B cell (primary cell): ENCODE measurements around the gene CDHR1. TPM values are rescaled to one million over a fixed set of nuclear protein-coding genes. Genes with fewer than 3 reads are reported as not detected.

Experiments
- ATAC-seq: fragments of 200-7000 bp; cut with Tn5 transposase; one replicate; pipeline ENCODE4 v1.10.0; 2021; ENCODE audit warnings: low read depth, mild to moderate bottlenecking, moderate number of reproducible peaks, moderate library complexity
- CTCF ChIA-PET: fragments of 350-600 bp; sonication (Branson Sonifier 250); formaldehyde crosslinking; loops from one replicate; lab custom pipeline; 2021; ENCODE audit warnings: antibody characterized with exemption, inconsistent platforms; lab: Charles Lee
- POLR2A ChIA-PET: fragments of 350-600 bp; sonication (Branson Sonifier 250); formaldehyde crosslinking; loops from one replicate; lab custom pipeline; 2021; ENCODE audit warnings: antibody characterized with exemption; lab: Charles Lee
- DNase-seq: peaks from one replicate; pipeline ENCODE4 v3.0.0; 2013
- H2AFZ ChIP-seq: 2 replicates; pipeline ENCODE4 v1.6.1; 2012; ENCODE audit warnings: mild to moderate bottlenecking, low read depth, low read length; ENCODE audit not compliant: insufficient read depth, poor library complexity, severe bottlenecking
- H3K27ac ChIP-seq, 2 donors: 1 replicate in 1 of 2; 2 replicates in 1 of 2; pipeline ENCODE4 v1.5.1; 2012 to 2013; ENCODE audit warnings: low read length in 2 of 2, mild to moderate bottlenecking in 2 of 2, moderate library complexity in 1 of 2
- H3K27me3 ChIP-seq, 4 experiments: fragments of 200-600 bp in 1 of 4; sonication (generic) in 1 of 4; replicated peaks in 1 of 4; 1 replicate in 2 of 4; 2 replicates in 2 of 4; pipeline versions ENCODE4 v1.6.1 to v1.7.0; 2013 to 2016; ENCODE audit warnings: low read length in 3 of 4, mild to moderate bottlenecking in 2 of 4, mixed read lengths in 1 of 4, moderate library complexity in 1 of 4; ENCODE audit not compliant: insufficient read depth in 4 of 4, control insufficient read depth in 3 of 4; ENCODE audit errors: control extremely low read depth in 1 of 4
- H3K36me3 ChIP-seq, 2 experiments: replicated peaks in 1 of 2; 1 replicate in 1 of 2; 2 replicates in 1 of 2; pipeline versions ENCODE4 v1.6.1 to v1.7.1; 2013; ENCODE audit warnings: low read length in 1 of 2; ENCODE audit not compliant: insufficient read depth in 2 of 2, control insufficient read depth in 1 of 2; ENCODE audit errors: control extremely low read depth in 1 of 2, extremely low read depth in 1 of 2
- H3K4me1 ChIP-seq, 2 donors: fragments of 200-600 bp in 1 of 2; sonication (generic) in 1 of 2; 1 replicate in 1 of 2; 2 replicates in 1 of 2; pipeline versions ENCODE4 v1.5.1 to v1.6.1; 2013 to 2017; ENCODE audit warnings: low read length in 2 of 2; ENCODE audit not compliant: control insufficient read depth in 2 of 2, insufficient read depth in 2 of 2
- H3K4me2 ChIP-seq: replicated peaks from 2 replicates; pipeline ENCODE3; 2012; ENCODE audit warnings: mild to moderate bottlenecking, low read depth, low read length; ENCODE audit not compliant: poor library complexity, severe bottlenecking
- H3K4me3 ChIP-seq, 5 experiments: fragments of 200-600 bp in 1 of 5; sonication (generic) in 1 of 5; 1 replicate in 3 of 5; 2 replicates in 2 of 5; pipeline versions ENCODE4 v1.5.1 to v1.7.0; 2011 to 2016; ENCODE audit warnings: low read length in 4 of 5, mild to moderate bottlenecking in 4 of 5, low read depth in 2 of 5, control low read depth in 1 of 5, moderate library complexity in 1 of 5; ENCODE audit not compliant: insufficient read depth in 1 of 5; ENCODE audit errors: control extremely low read depth in 1 of 5, extremely low read depth in 1 of 5
- H3K79me2 ChIP-seq: fragments of 200-600 bp; sonication (generic); one replicate; pipeline ENCODE4 v1.6.0; 2016; ENCODE audit warnings: low read length; ENCODE audit not compliant: control insufficient read depth, insufficient read depth
- H3K9ac ChIP-seq: fragments of 200-600 bp; sonication (generic); 2 replicates; pipeline ENCODE4 v1.6.1; 2017; ENCODE audit warnings: mild to moderate bottlenecking, low read length, moderate library complexity
- H3K9me3 ChIP-seq, 3 donors: one replicate each; pipeline versions ENCODE4 v1.6.1 to v1.7.1; 2013; ENCODE audit warnings: low read length in 2 of 3; ENCODE audit not compliant: control insufficient read depth in 2 of 3, insufficient read depth in 1 of 3; ENCODE audit errors: control extremely low read depth in 1 of 3
- H4K20me1 ChIP-seq: 2 replicates; pipeline ENCODE4 v1.6.0; 2012; ENCODE audit warnings: mild to moderate bottlenecking, low read length; ENCODE audit not compliant: insufficient read depth, control insufficient read depth, poor library complexity, severe bottlenecking
- H3K27ac Mint-ChIP-seq: one replicate; pipeline ENCODE4 v1.8.0; 2021; ENCODE audit warnings: mixed read lengths
- H3K27me3 Mint-ChIP-seq: one replicate; pipeline ENCODE4 v1.8.0; 2021; ENCODE audit warnings: mixed read lengths
- H3K4me1 Mint-ChIP-seq: one replicate; pipeline ENCODE4 v1.8.0; 2021; ENCODE audit warnings: mixed read lengths
- H3K4me3 Mint-ChIP-seq: one replicate; pipeline ENCODE4 v1.8.0; 2021; ENCODE audit warnings: mixed read lengths
- H3K9me3 Mint-ChIP-seq: one replicate; pipeline ENCODE4 v1.8.0; 2022; ENCODE audit warnings: mixed read lengths; ENCODE audit not compliant: insufficient read depth
- EZH2 ChIP-seq: IDR thresholded peaks from 2 replicates; pipeline ENCODE4 v1.6.1; 2012; ENCODE audit warnings: borderline replicate concordance, low read depth, mild to moderate bottlenecking, moderate library complexity, low read length; ENCODE audit not compliant: insufficient read depth, poor library complexity, severe bottlenecking
- WGBS: methylation state at CpG from one replicate; pipeline ENCODE4 v1.1.5; 2013; ENCODE audit warnings: missing lambda C conversion rate; ENCODE audit not compliant: insufficient coverage; 5-methylcytosine and 5-hydroxymethylcytosine counted together
- intact Hi-C: fragments of 100-400 bp; cut with micrococcal nuclease; formaldehyde crosslinking; loops from one replicate; pipeline ENCODE4 v1.10.0; 2022
- polyA plus RNA-seq: library from polyadenylated mRNA; depleted of rRNA; stranded (reverse); fragments of >200 nt; gene quantifications from 2 replicates; pipeline ENCODE4 v1.2.3, GENCODE V29; 2012
- total RNA-seq, 2 donors: library from RNA; stranded (reverse); fragments of 120-200 nt in 1 of 2; gene quantifications; 1 replicate in 1 of 2; 2 replicates in 1 of 2; pipeline versions ENCODE4 v1.2.3 to v1.2.4, GENCODE V29; 2013 to 2022
- TF ChIP-seq, protein P1 (sequence below): fragments of 200-600 bp; IDR thresholded peaks from one replicate; pipeline ENCODE4 v1.8.0; 2022; ENCODE audit warnings: antibody characterized with exemption, mild to moderate bottlenecking

CDHR1 gene
- total and polyA plus RNA-seq, 2 donors (not counting 1 experiment from before 2014, with no cell fraction given), result 0.31 to 1.7 TPM

DNA sequence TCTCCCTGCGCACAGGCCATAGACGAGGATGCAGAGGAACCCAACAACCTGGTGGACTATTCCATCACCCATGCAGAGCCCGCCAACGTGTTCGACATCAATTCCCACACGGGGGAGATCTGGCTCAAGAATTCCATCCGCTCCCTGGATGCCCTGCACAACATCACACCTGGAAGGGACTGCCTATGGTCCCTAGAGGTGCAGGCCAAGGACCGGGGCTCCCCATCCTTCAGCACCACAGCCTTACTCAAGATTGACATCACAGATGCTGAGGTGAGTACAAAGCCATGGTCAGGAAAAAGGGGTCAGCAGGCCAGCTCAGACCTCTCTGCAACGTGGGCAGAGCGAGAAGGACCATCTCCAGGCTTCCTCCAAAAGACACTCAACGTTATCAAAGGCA lies 18.7 kb downstream of the CDHR1 start:
- no peak overlapping the region for H3K9ac ChIP-seq
- no peaks in the 10 kb centered on the region for H4K20me1 ChIP-seq
- H3K36me3 ChIP-seq, result no peaks in the 10 kb centered on the region
- TF ChIP-seq, protein P1, sequence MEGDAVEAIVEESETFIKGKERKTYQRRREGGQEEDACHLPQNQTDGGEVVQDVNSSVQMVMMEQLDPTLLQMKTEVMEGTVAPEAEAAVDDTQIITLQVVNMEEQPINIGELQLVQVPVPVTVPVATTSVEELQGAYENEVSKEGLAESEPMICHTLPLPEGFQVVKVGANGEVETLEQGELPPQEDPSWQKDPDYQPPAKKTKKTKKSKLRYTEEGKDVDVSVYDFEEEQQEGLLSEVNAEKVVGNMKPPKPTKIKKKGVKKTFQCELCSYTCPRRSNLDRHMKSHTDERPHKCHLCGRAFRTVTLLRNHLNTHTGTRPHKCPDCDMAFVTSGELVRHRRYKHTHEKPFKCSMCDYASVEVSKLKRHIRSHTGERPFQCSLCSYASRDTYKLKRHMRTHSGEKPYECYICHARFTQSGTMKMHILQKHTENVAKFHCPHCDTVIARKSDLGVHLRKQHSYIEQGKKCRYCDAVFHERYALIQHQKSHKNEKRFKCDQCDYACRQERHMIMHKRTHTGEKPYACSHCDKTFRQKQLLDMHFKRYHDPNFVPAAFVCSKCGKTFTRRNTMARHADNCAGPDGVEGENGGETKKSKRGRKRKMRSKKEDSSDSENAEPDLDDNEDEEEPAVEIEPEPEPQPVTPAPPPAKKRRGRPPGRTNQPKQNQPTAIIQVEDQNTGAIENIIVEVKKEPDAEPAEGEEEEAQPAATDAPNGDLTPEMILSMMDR, result no peak
- TF ChIP-seq EZH2, result no peak
- DNase-seq (no peak), ATAC-seq (no peak)
- no peak overlapping the region for H3K4me2 ChIP-seq
- H3K9me3 Mint-ChIP-seq, result no peaks in the 10 kb centered on the region
- peaks cover 0 to 3% (median 0%) of the 10 kb centered on the region in 4 experiments for H3K27me3 ChIP-seq
- no peaks in the 10 kb centered on the region for H3K9me3 ChIP-seq
- intact Hi-C loops, result no loop called here
- peaks cover 16% of the 10 kb centered on the region for H3K27me3 Mint-ChIP-seq
- no peak overlapping the region for H2AFZ ChIP-seq
- ChIA-PET POLR2A (no interaction called here), CTCF (interaction anchor here (4.0 kb wide), 1 partner anchor 65 kb away, joined by 25 read pairs; no protein-coding TSS in a partner anchor)
- no peak overlapping the region for H3K4me3 Mint-ChIP-seq
- H3K27ac Mint-ChIP-seq, result no peak overlapping the region
- no peak overlapping the region for H3K4me3 ChIP-seq
- H3K4me1 ChIP-seq, result no peaks in the 10 kb centered on the region
- H3K4me1 Mint-ChIP-seq, result no peaks in the 10 kb centered on the region
- no peak overlapping the region for H3K27ac ChIP-seq
- 94% methylated on average over 8 of the region's 11 CpGs for WGBS
- H3K79me2 ChIP-seq, result no peaks in the 10 kb centered on the region

DNA sequence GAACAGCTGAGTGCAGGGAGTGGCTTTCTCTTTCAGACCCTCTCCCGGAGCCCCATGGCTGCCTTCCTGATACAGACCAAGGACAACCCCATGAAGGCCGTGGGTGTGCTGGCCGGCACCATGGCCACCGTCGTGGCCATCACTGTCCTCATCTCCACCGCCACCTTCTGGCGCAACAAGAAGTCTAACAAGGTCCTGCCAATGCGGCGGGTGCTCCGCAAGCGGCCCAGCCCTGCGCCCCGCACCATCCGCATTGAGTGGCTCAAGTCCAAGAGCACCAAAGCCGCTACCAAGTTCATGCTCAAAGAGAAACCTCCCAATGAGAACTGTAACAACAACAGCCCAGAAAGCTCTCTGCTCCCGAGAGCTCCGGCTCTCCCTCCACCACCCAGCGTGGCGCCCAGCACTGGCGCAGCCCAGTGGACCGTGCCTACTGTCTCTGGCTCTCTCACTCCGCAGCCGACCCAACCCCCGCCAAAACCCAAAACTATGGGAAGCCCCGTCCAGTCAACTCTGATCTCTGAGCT lies 19.8 kb downstream of the CDHR1 start:
- intact Hi-C loops, result no loop called here
- POLR2A ChIA-PET, result interaction anchor here (0.6 kb wide), 1 partner anchor 36 kb away, joined by 3 read pairs; no protein-coding TSS in a partner anchor
- H3K4me3 Mint-ChIP-seq, result peak overlapping the region; percentile 37

More for the DNA sequence above, 19.8 kb downstream of the CDHR1 start:
- no peaks in the 10 kb centered on the region for H3K9me3 Mint-ChIP-seq
- H3K27ac ChIP-seq, result no peak overlapping the region
- H3K4me1 Mint-ChIP-seq, result no peaks in the 10 kb centered on the region
- 74% methylated on average over 25 of the region's 25 CpGs for WGBS
- peak overlapping the region; percentile 28 for H3K4me2 ChIP-seq
- DNase-seq, result no peak
- no peak for ATAC-seq
- CTCF ChIA-PET, result interaction anchor here (1.7 to 2.5 kb wide), 2 partner anchors 9 to 66 kb away, joined by 6 to 25 read pairs; no protein-coding TSS in a partner anchor
- H3K79me2 ChIP-seq, result no peaks in the 10 kb centered on the region
- H2AFZ ChIP-seq, result peak overlapping the region; percentile 22
- H3K9ac ChIP-seq, result no peak overlapping the region
- H3K4me3 ChIP-seq, result no peak overlapping the region
- H3K36me3 ChIP-seq, result no peaks in the 10 kb centered on the region
- H3K4me1 ChIP-seq, result no peaks in the 10 kb centered on the region
- no peaks in the 10 kb centered on the region for H4K20me1 ChIP-seq
- TF ChIP-seq EZH2, result no peak
- TF ChIP-seq, protein P1, result no peak
- H3K27me3 ChIP-seq, result no peaks in the 10 kb centered on the region
- H3K9me3 ChIP-seq, result peaks cover 0 to under 1% (median 0%) of the 10 kb centered on the region in 3 donors
- peaks cover 7% of the 10 kb centered on the region for H3K27me3 Mint-ChIP-seq
- no peak overlapping the region for H3K27ac Mint-ChIP-seq
